Endothelial cell of umbilical vein (primary cell): ENCODE data around the gene SMPD1. TPM values are rescaled to one million over a fixed set of nuclear protein-coding genes. Genes with fewer than 3 reads are reported as not detected.

Experiments used
- BruUV-seq: library from RNA; stranded (reverse); fragments of 400-500 nt; replicated peaks from 2 replicates; lab custom pipeline; 2021; lab: Mats Ljungman, UMichigan
- CTCF ChIA-PET: fragments of 300-600, 350-600 bp; sonication (Branson Sonifier 250); formaldehyde crosslinking; loops from one replicate; lab custom pipeline; 2021; ENCODE audit warnings: antibody characterized with exemption, inconsistent platforms; lab: Charles Lee
- POLR2A ChIA-PET: fragments of 300-600, 350-600 bp; sonication (Branson Sonifier 250); formaldehyde crosslinking; loops from one replicate; lab custom pipeline; 2021; ENCODE audit warnings: antibody characterized with exemption, inconsistent platforms; lab: Charles Lee
- DNase-seq: peaks from one replicate; pipeline ENCODE4 v3.0.0-alpha.2; 2011; ENCODE audit warnings: low read depth, low spot score
- FAIRE-seq: peaks from 2 replicates; lab custom pipeline; 2011; peaks lifted over from hg19 to GRCh38; lab: Jason Lieb, UNC
- H2AFZ ChIP-seq: 2 replicates; pipeline ENCODE4 v1.6.0; 2012; ENCODE audit warnings: low read depth, low read length, control low read depth, inconsistent platforms
- H3K27ac ChIP-seq: 2 replicates; pipeline ENCODE4 v1.5.1; 2011; ENCODE audit warnings: low read depth, mild to moderate bottlenecking, control low read depth, low read length, moderate library complexity; ENCODE audit not compliant: insufficient read depth
- H3K27me3 ChIP-seq, 2 experiments: 2 replicates each; pipeline versions ENCODE4 v1.6.0 to v1.6.1; 2011; ENCODE audit warnings: low read length in 2 of 2, mixed read lengths in 1 of 2; ENCODE audit not compliant: control insufficient read depth in 2 of 2, insufficient read depth in 2 of 2
- H3K36me3 ChIP-seq, 2 experiments: 2 replicates in 1 of 2; 3 replicates in 1 of 2; pipeline ENCODE4 v1.5.1; 2011; ENCODE audit warnings: low read length in 2 of 2, mild to moderate bottlenecking in 1 of 2, moderate library complexity in 1 of 2; ENCODE audit not compliant: control insufficient read depth in 2 of 2, insufficient read depth in 2 of 2; ENCODE audit errors: extremely low read depth in 1 of 2
- H3K4me1 ChIP-seq: 3 replicates; pipeline ENCODE4 v1.5.1; 2011; ENCODE audit warnings: mild to moderate bottlenecking, low read length; ENCODE audit not compliant: control insufficient read depth, insufficient read depth; ENCODE audit errors: extremely low read depth
- H3K4me2 ChIP-seq: 2 replicates; pipeline ENCODE4 v1.6.1; 2011; ENCODE audit warnings: low read length, control low read depth, mixed read lengths; ENCODE audit not compliant: insufficient read depth
- H3K4me3 ChIP-seq, 3 experiments: fragments of 200-600 bp in 1 of 3; sonication (generic), shearing (Covaris generic) in 1 of 3; replicated peaks in 1 of 3; 2 replicates each; pipeline ENCODE4 v1.5.1; 2011 to 2016; ENCODE audit warnings: control low read depth in 3 of 3, low read length in 3 of 3, mild to moderate bottlenecking in 2 of 3, inconsistent platforms in 1 of 3, low read depth in 1 of 3, moderate library complexity in 1 of 3; ENCODE audit not compliant: insufficient read depth in 1 of 3
- H3K79me2 ChIP-seq: 2 replicates; pipeline ENCODE4 v1.6.0; 2012; ENCODE audit warnings: low read length, inconsistent platforms; ENCODE audit not compliant: control insufficient read depth, insufficient read depth
- H3K9ac ChIP-seq: replicated peaks from 2 replicates; pipeline ENCODE3; 2011; ENCODE audit warnings: low read length, control low read depth; ENCODE audit not compliant: insufficient read depth; ENCODE audit errors: extremely low read depth
- H3K9me1 ChIP-seq: replicated peaks from 3 replicates; pipeline ENCODE4 v1.6.0; 2011; ENCODE audit warnings: mild to moderate bottlenecking, low read length; ENCODE audit not compliant: control insufficient read depth, insufficient read depth; ENCODE audit errors: extremely low read depth
- H3K9me3 ChIP-seq: replicated peaks from 2 replicates; pipeline ENCODE4 v1.5.1; 2012; ENCODE audit warnings: low read length, inconsistent platforms; ENCODE audit not compliant: control insufficient read depth, insufficient read depth
- H4K20me1 ChIP-seq: replicated peaks from 2 replicates; pipeline ENCODE3; 2011; ENCODE audit warnings: mild to moderate bottlenecking, low read length; ENCODE audit not compliant: control insufficient read depth, insufficient read depth; ENCODE audit errors: extremely low read depth
- CTCF ChIP-seq, 2 donors: IDR thresholded peaks; 1 replicate in 1 of 2; 2 replicates in 1 of 2; pipeline ENCODE4 v1.5.1; 2011; ENCODE audit warnings: low read length in 2 of 2, mild to moderate bottlenecking in 2 of 2, moderate library complexity in 2 of 2, control low read depth in 1 of 2, inconsistent platforms in 1 of 2, low read depth in 1 of 2; ENCODE audit not compliant: insufficient read depth in 1 of 2; ENCODE audit errors: extremely low read depth in 1 of 2
- EZH2 ChIP-seq: IDR thresholded peaks from 2 replicates; pipeline ENCODE4 v1.6.1; 2012; ENCODE audit warnings: borderline replicate concordance, low read depth, mild to moderate bottlenecking, moderate library complexity, low read length, inconsistent platforms; ENCODE audit not compliant: severe bottlenecking
- FOS ChIP-seq: IDR thresholded peaks from 2 replicates; pipeline ENCODE4 v1.6.1; 2011; ENCODE audit warnings: mild to moderate bottlenecking, low read length, moderate library complexity, borderline replicate concordance; ENCODE audit not compliant: insufficient read depth
- GATA2 ChIP-seq: IDR thresholded peaks from 2 replicates; pipeline ENCODE4 v1.7.0; 2011; ENCODE audit warnings: low read depth, mild to moderate bottlenecking, moderate library complexity, mixed read lengths, low read length; ENCODE audit not compliant: insufficient read length, insufficient read depth
- JUN ChIP-seq: IDR thresholded peaks from 2 replicates; pipeline ENCODE4 v1.6.1; 2011; ENCODE audit warnings: borderline replicate concordance, low read depth; ENCODE audit not compliant: insufficient read length, insufficient read depth
- MYC ChIP-seq: IDR thresholded peaks from one replicate; pipeline ENCODE4 v1.6.1; 2011; ENCODE audit warnings: mild to moderate bottlenecking, low read depth, low read length
- POLR2A ChIP-seq: IDR thresholded peaks from 2 replicates; pipeline ENCODE4 v1.6.1; 2012; ENCODE audit warnings: low read depth, mild to moderate bottlenecking, control low read depth, low read length
- POLR2AphosphoS5 ChIP-seq: IDR thresholded peaks from 2 replicates; pipeline ENCODE4 v1.6.1; 2012; ENCODE audit warnings: low read depth, mild to moderate bottlenecking, control low read depth, low read length, moderate library complexity; ENCODE audit not compliant: insufficient read depth
- dilution Hi-C: fragments of 300-500 bp; cut with MboI; formaldehyde crosslinking; loops from one replicate; pipeline ENCODE4 v1.15.0; 2019; ENCODE audit warnings: low sequenced_read_pairs; ENCODE audit not compliant: extremely low pct_ligation_motif_present
- intact Hi-C: fragments of 100-400 bp; cut with micrococcal nuclease; formaldehyde crosslinking; loops from one replicate; pipeline ENCODE4 v1.10.0; 2022
- polyA plus RNA-seq, 4 experiments: library from polyadenylated mRNA; depleted of rRNA in 3 of 4; stranded (reverse) in 3 of 4; unstranded in 1 of 4; fragments of >200 nt; gene quantifications; 2 replicates each; pipeline versions ENCODE4 v1.2.1 to v1.2.3, GENCODE V29; 2011 to 2012; ENCODE audit warnings: missing spikeins in 1 of 4
- total RNA-seq: library from RNA; stranded (reverse); gene quantifications from 2 replicates; pipeline ENCODE4 v1.2.3, GENCODE V29; 2021
- TF ChIP-seq, protein P1 (sequence below): IDR thresholded peaks from 2 replicates; pipeline ENCODE4 v1.6.1; 2011; ENCODE audit not compliant: insufficient read depth, insufficient read length

Gene SMPD1
- total and polyA plus RNA-seq, 2 donors (not counting 3 experiments of a cell fraction or from before 2014, with no cell fraction given) = 58.9 to 93.6 TPM

- Histone ChIP-seq H4K20me1 (no peaks in the 10 kb centered on the region), H2AFZ (no peak overlapping the region), H3K4me2 (no peak overlapping the region), H3K79me2 (no peaks in the 10 kb centered on the region), H3K27me3 (no peaks in the 10 kb centered on the region), H3K9me1 (no peaks in the 10 kb centered on the region), H3K27ac (no peak overlapping the region), H3K4me1 (no peaks in the 10 kb centered on the region), H3K36me3 (peaks cover 2 to 8% of the 10 kb centered on the region in 2 experiments), H3K9me3 (no peaks in the 10 kb centered on the region), H3K9ac (no peak overlapping the region), H3K4me3 (no peak overlapping the region)
- DNase-seq = no peak
- intact Hi-C loops = no loop called here
- dilution Hi-C loops = no loop called here
- ChIA-PET CTCF (interaction anchor here (1.0 kb wide), 1 partner anchor 38 kb away, joined by 4 read pairs; no protein-coding TSS in a partner anchor), POLR2A (no interaction called here)
- TF ChIP-seq JUN (no peak), POLR2AphosphoS5 (no peak), GATA2 (no peak), EZH2 (no peak), MYC (no peak), CTCF (IDR thresholded peaks at IDR 0.05; ENCODE audit: extremely low read depth in 1 of 2, insufficient read depth in 1 of 2, low read depth in 1 of 2, low read length in 2 of 2) (no peak), POLR2A (no peak), FOS (no peak)
- TF ChIP-seq, protein P1, sequence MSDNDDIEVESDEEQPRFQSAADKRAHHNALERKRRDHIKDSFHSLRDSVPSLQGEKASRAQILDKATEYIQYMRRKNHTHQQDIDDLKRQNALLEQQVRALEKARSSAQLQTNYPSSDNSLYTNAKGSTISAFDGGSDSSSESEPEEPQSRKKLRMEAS = no peak
- BruUV-seq = no TSS peak
- no peak for FAIRE-seq
Measured at GRCh38 chr11:6405846-6406245, 15.6 kb downstream of the SMPD1 start.
